Gastroesophageal sphincter (tissue), 3 donors: Measurements from ENCODE around the gene CDKAL1.

Experiments
- POLR2AphosphoS5 ChIP-seq: sonication (generic); formaldehyde crosslinking; IDR thresholded peaks from one replicate; pipeline ENCODE4 v1.6.1; 2017; ENCODE audit warnings: antibody characterized with exemption
- TF ChIP-seq, protein P1 (sequence below), 4 experiments: fragments of 200-600 bp in 2 of 4; fragments of 450-650 bp in 2 of 4; sonication (generic) in 1 of 4; IDR thresholded peaks; one replicate each; pipeline ENCODE4 v1.5.1; 2017 to 2019; ENCODE audit warnings: antibody characterized with exemption in 4 of 4, mild to moderate bottlenecking in 2 of 4, moderate library complexity in 2 of 4

- TF ChIP-seq, protein P1, sequence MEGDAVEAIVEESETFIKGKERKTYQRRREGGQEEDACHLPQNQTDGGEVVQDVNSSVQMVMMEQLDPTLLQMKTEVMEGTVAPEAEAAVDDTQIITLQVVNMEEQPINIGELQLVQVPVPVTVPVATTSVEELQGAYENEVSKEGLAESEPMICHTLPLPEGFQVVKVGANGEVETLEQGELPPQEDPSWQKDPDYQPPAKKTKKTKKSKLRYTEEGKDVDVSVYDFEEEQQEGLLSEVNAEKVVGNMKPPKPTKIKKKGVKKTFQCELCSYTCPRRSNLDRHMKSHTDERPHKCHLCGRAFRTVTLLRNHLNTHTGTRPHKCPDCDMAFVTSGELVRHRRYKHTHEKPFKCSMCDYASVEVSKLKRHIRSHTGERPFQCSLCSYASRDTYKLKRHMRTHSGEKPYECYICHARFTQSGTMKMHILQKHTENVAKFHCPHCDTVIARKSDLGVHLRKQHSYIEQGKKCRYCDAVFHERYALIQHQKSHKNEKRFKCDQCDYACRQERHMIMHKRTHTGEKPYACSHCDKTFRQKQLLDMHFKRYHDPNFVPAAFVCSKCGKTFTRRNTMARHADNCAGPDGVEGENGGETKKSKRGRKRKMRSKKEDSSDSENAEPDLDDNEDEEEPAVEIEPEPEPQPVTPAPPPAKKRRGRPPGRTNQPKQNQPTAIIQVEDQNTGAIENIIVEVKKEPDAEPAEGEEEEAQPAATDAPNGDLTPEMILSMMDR (IDR thresholded peaks at IDR 0.05) = no peak
- TF ChIP-seq POLR2AphosphoS5 = no peak
Observed at GRCh38 chr6:21132856-21133838, 598.9 kb downstream of the CDKAL1 start.
